ENCODE results near the gene DCUN1D4.

DNA sequence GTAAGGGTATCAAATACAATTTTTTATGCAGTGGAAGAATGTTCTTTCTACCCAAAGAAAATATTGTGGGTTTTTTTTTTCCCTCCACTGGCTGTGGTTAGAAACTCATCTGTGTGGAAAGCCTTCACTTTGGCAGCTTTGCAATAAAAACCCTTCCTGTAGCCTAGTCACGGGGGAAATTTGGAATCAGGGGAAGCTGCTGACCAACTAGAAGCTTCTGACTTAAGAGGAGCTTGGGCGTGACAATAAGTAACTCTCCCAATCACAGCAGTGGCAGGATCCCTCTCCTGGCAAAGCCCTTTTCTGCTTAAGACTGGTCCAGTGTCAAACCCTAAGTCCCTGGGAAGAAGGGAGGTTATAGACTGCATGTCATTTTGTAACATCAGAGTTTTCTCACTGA, 89.3 kb downstream of the DCUN1D4 start:
- TF ChIP-seq, protein P1, sequence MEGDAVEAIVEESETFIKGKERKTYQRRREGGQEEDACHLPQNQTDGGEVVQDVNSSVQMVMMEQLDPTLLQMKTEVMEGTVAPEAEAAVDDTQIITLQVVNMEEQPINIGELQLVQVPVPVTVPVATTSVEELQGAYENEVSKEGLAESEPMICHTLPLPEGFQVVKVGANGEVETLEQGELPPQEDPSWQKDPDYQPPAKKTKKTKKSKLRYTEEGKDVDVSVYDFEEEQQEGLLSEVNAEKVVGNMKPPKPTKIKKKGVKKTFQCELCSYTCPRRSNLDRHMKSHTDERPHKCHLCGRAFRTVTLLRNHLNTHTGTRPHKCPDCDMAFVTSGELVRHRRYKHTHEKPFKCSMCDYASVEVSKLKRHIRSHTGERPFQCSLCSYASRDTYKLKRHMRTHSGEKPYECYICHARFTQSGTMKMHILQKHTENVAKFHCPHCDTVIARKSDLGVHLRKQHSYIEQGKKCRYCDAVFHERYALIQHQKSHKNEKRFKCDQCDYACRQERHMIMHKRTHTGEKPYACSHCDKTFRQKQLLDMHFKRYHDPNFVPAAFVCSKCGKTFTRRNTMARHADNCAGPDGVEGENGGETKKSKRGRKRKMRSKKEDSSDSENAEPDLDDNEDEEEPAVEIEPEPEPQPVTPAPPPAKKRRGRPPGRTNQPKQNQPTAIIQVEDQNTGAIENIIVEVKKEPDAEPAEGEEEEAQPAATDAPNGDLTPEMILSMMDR (IDR thresholded peaks at IDR 0.05), result no peak
- TF ChIP-seq POLR2A (IDR thresholded peaks at IDR 0.05), result no peak
